Activated CD8-positive, alpha-beta memory T cell treated with anti-CD3 and anti-CD28 coated beads for 24 hours (primary cell): ENCODE data around the gene OSM.

ENCODE experiments used
- DNase-seq: peaks from one replicate; pipeline ENCODE4 v3.0.0-alpha.2; 2020

Gene OSM

GRCh38 chr22:30297276-30297990, 30.8 kb upstream of the OSM start:
- no peak for DNase-seq

DNA sequence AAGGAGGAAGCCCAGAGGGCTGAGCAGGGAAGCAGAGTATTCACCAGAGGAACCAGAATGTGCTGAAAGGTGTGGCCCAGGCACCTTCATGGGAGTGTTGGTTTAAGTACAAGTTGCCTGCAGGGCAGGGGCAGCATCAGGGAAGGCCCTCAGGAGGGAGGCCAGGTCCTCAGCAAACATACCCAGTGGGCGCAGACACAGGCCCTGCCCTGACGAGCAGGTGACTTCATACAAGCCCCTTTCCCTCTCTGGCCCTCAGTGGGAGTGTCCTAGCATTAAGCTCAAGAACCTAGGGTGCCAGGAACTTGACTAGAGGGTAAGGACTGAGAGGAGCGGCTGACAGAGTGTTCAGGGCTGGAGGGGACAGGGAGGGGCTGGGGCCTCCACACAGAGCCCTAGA, 30.2 kb upstream of the OSM start:
- no peak for DNase-seq

DNA sequence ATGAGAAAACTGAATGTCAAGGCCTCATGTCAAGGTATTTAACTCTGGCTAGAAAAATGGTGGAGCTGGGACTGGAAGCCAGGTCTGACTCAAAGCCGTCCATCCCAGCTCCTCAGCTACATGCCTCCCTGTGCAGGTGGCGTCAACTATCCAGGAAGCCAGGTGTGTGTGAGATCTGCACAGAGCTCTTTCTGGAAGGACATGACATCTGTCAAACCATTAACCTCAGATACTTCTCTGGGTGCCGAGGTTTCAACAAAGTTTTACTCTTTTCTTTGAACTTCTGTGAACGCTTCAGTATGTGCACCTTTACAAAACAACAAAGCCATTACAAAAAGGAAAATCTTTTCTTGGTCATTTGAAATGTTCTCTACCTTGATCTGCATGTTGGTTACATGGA, 29.7 kb upstream of the OSM start:
- DNase-seq = no peak

GRCh38 chr22:30295576-30295975, 28.9 kb upstream of the OSM start:
- no peak for DNase-seq

- DNase-seq = no peak
Observed at GRCh38 chr22:30294830-30295229, 28.2 kb upstream of the OSM start.

DNA sequence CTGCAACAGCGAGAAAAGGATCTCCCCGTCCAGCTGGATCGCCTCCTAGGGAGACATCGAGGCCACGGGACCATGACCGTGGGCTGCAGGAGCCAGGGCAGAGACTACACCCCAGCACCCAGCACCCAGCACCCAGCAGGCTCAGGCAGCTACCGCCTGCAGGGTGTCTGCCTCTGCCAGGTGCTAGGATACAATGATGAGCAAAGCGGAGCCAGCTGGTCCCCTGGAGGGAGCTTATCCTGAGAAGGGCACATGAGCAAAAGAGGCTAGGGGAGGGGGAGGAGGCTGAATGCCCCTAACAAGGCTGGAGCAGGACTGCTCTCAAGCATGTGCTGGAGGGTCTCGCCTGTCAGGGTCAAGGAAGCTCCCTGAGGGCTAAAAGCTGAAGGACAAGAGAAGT, 27.4 kb upstream of the OSM start:
- no peak for DNase-seq

DNA sequence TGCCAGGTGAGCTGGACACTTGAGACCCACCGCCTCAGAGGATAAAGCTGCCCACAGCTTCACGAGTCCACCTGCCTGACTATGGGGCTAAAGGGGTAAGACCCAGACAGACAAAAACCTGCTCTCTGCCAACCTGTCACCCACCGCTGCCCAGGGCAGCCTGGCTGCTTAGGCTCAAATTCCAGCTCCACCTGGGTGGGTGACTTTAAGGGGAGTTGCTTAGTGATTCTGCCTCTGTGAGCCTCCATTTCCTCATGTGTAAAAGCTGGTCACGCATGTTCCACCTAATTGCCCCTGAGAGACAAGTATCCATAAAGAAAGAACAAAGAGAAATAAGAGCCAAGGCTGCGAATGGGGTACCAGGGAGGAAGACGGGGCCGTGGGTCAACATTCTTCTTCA, 26.4 kb upstream of the OSM start:
- DNase-seq = no peak

DNA sequence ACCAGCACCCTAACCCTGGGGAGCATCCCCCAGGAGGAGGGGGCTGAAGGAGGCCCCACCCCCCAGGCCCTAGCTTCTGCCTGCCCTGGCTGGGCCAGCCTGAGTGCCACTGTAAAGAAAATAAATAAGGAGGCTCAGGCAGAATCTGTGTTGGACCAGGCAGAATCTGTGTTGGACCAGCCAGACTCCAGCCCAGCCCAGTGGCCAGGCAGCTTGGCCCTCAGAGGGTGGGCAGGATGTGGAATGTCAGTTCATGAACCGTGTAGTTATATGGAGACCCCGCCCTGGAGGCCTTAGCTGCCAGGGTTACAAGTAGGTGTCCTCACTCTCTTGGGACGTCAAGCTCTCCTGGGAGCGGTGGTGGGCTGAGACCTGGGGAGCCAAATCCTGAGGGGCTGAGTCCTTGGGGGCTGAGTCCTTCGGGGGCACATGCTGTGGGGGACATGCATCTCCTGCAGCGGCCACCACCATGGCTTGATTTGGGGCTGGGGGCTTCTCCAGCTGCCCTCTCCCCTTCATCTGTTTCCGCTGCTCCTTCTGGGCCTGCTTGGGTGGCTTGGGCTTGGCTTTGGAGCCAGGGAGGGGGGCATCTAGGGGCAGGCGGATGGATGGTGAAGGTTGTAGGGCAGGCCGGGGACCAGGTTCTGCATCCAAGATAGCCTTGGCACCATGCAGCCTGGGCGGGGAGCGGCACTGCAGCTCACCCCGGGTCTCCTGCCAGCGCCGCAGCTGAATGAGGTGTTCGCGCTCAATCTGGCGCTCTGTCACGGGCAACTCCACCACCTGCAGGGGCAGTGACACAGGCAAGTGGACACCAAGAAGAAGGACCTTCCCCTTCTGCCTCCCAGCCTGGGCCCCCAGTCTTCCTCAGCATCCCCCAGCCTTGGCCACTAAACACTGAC, 25.7 kb upstream of the OSM start:
- DNase-seq = no peak

GRCh38 chr22:30291058-30291892, 24.6 kb upstream of the OSM start:
- DNase-seq = no peak

- DNase-seq = no peak
Observed at GRCh38 chr22:30290342-30291057, 23.8 kb upstream of the OSM start.

DNA sequence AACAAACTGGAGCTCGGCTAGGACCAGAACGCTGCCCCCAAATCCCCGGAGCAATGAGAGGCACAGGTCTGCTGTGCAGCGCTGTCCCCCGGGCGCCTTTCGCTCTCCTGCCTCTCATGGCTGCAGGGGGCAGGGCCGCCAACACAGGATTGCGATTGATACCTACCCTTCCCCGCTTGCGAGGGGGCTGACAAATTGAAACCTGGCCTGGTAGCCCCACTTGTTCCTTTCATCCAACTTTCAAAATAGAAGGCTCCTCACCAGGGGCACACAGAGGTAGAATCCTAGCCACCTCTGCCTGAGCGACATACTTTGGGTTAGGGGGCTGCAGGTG, 23.3 kb upstream of the OSM start:
- DNase-seq = no peak

DNA sequence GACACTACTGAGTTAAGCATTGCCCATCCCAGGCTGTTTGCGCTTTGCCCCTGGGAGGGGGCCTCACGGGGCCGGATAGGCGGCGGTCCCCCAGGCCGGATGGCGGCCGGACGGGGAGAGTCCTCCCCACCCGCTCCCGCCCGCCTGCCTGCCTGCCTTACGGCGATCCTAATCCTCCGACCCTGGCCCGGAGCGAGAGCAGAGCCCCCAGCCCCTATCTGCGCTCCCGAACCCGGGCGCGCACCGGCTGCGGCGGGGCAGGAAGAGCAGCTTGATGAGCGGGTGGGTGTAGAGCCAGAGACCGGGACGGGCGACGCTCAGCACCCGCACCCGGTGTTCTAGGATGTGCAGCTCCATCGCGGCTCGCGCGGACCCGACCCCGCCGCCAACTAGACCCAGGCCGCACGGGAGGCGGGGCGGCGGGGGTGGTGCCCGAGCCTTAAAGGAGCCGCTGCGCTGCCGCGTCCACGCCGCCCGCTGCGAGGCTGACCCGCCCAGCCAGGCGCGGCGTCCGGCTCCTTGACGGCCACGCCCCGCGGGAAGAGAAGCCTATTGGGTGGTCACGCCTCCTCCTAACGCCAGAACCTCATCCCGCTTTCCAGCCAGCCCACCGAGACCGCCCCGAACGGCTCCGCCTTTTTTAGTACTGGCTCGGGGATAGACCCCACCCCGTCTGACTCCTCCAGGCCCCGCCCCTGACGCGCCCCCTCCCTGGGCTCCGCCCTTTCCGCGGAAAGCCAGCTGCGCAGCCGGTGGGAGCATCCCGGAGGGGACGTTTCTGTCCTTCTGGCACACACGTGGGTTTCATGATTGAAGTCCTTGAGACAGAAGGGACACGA, 22.7 kb upstream of the OSM start, which contains the start of gene CASTOR1:
Gene CASTOR1, minus strand, starts transcription at position 365 of the 839 bp plus-strand sequence. Its CDS starts 8 bp downstream, at position 357.
- DNase-seq = peak; percentile 96

- no peak for DNase-seq
Observed at GRCh38 chr22:30288419-30289140, 21.9 kb upstream of the OSM start.

GRCh38 chr22:30287648-30288418, 21.2 kb upstream of the OSM start:
- DNase-seq = peak; percentile 95

DNA sequence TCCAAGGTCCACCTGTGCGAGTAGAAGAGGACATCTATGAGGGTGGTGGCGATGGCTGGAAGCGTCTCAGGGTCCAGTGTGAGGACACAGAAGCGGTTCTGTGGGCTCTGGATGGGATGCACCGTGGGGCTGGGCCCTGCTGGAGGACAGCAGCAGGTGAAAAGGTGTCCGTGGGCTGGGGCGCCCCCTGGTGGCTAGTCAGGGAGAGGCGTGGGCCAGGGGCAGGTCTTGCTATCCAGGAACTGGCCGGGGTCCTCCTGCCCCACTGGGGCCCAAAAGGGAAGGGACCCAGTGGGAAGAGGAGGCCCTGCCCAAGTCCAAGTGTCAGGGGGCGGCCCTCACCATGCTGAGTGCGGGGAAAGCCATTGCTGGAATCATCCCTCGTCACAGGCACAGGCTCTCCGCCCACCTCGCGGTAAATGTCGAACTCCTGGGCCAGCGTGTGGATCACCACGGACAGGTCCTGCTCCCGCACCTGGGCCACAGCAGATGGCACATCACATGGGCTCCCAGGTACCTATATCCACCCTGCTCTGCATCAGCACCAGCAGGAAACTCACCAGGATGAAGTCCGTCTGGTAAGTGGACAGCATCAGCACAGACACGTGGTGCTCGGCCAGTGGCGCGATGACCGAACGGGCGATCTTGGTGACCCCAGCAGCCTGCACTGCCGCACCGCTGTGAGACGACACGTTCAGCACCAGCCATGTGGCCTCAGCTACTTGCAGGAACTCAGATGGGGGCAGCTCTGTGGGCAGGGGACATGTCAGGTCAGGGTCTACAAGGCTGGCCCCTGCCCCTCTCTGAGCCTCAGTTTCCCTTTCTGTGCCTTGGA, 20.4 kb upstream of the OSM start:
- peak; percentile 97 for DNase-seq

- DNase-seq = no peak
Observed at GRCh38 chr22:30286331-30286730, 19.7 kb upstream of the OSM start.

DNA sequence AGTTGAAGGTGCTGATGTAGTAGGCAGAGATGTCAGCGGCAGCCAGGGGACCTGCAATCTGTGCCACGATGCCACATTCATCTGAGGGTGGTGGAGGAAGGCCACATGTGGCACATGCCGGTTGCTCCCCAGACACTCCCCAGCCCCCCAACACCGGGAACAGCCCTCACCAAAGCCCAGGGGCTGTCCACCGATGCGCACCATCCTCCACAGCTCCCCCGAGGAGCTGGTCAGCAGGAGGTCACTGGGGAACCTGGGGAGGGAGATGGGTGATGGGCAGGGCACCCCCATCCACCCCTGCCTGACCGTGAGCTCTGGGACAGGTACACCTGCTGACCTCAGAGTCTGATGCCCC, 19.2 kb upstream of the OSM start:
- DNase-seq = no peak

DNA sequence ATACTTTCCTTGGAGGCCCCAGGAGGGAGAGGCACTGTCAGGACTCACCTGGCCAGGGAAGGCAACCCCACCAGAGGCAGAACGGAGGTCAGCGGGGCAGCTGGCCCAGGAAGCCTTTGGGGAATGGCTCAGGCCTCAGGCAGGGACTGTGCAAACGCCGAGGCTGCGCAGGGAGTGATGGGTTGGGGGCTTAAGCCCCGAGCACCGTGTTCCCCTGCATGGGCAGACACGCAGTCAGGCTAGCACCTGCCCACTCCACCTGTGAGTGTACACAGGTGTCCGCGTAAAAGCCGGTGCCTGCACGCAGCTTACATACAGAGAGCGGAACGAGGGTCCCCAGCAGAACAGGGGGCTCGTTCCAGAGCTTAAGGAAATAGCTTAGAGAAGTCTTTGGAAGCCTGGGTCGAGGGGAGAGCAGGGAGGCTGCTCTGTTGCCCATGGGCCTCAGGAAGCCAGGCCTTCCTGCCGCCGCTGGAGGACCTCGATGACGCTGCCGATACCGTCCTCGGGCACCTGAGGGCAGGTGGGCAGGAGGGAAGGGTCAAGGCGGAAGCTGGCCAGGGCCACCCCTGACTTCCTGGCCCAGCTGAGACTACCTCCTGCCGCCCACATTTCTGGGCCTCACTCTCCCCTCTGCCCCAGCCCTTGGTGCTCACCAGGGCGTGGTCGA, 18.7 kb upstream of the OSM start:
- DNase-seq = no peak

DNA sequence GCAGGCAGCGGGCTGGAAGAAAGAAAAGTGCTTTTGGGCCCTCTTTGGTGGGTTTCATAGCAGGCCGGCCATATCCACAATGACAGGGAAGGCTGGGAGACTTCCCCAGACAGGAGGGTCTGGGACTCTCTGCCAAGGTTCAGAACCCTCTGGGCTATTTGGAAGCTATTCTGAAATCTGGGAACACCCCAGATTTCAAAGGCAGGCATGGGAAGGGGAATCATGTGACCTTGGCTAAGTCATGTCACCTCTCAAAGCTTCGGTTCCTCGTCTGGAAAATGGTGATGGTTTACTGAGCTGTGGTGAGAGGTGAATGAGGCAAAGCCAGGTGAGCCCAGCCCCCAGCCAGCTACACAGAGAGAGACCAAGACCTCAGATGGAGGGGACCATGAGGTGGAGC, 18.0 kb upstream of the OSM start:
- no peak for DNase-seq
